Left cardiac atrium (tissue), 4 donors: ENCODE data around the gene DNMT3L. TPM values are rescaled to one million over a fixed set of nuclear protein-coding genes. Genes with fewer than 3 reads are reported as not detected.
"Not testable (repeated sequence)": the region's sequence is repeated elsewhere in the genome, so short reads cannot be mapped to it uniquely, and the experiment has no call there.

Experiments used
- ATAC-seq, 2 donors: fragments of 200-7000 bp; cut with Tn5 transposase; one replicate each; pipeline ENCODE4 v1.9.1; 2020; ENCODE audit warnings: mild to moderate bottlenecking in 2 of 2, moderate library complexity in 2 of 2
- DNase-seq: peaks from one replicate; pipeline ENCODE4 v3.0.0-alpha.2; 2020
- intact Hi-C, 2 donors: fragments of 100-400 bp; cut with DNase I; formaldehyde crosslinking; loops; one replicate each; pipeline versions ENCODE4 v1.14.1 to v1.15.1; 2022 to 2023
- long read RNA-seq: library from polyadenylated mRNA; unstranded; transcript quantifications from one replicate; pipeline ENCODE4 v2.0.0, GENCODE V29; 2021
- total RNA-seq, 2 donors: library from RNA; stranded (reverse); fragmentation: NEBNext Ultra II Directional; extraction: Animal tissue kit (Norgen Biotek cat#: 25700); gene quantifications; one replicate each; pipeline ENCODE4 v1.2.1, GENCODE V29; 2021
- donor health status: DM: no; HTN: yes; CAD: no.
- donor health status: DM: no; HTN: yes; CAD: no; lungs with severe emphysema.
- donor health status: DM: yes; HTN: yes; CAD: no.
- donor health status: Dilated cardiomyopathy.

Gene DNMT3L
- total RNA-seq: not detected
- long read RNA-seq: 0 reads

GRCh38 chr21:44261675-44262295 lies at the start of gene DNMT3L:
DNMT3L (minus strand) TSS chr21:44261897; CDS start chr21:44261259, 638 bp downstream.
- intact Hi-C loops: no loop called here
- DNase-seq: peak; percentile 15

GRCh38 chr21:44310628-44311507 lies 49.2 kb upstream of the DNMT3L start:
- intact Hi-C loops: no loop called here
- ATAC-seq (no peak), DNase-seq (no peak)

More at GRCh38 chr21:44261675-44262295, at the start of gene DNMT3L:
- no peak for ATAC-seq

DNA sequence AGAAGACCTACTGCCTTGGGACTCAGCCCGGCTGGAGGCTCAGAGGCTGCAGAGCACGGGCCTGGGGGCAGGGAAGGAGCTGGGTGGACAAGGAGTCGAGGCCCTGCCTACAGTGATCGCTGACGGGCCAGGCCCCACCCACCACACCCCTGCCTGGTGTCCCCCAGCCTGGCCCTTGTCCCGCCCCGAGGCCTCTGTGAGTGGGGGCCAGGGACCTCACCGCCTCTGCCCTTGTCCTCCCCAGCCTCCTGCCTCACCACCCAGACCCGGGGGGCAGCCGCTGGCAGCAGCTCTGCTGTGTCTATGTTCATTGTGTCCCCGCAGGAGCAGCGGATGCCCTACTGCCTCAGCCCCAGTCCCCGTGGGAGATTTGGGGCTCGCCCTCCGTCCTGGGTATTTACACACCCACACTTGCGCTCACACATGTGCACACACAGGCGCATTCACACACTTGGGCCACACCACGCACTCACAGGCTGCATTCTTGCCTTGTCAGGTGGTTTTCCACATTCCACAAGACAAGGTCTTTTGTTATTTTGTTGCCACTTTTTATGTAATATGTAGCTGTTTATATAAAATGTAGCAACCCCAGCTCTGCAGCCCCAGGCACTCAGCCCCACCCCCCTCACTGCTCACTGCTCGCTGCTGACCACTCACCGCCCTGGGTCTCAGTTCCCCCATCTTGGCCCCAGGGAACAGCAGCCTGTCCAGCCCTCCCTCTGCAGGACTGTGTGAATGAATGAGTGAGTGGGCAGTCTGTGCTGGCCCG lies 45.4 kb upstream of the DNMT3L start:
- ATAC-seq: no peak
- intact Hi-C loops: no loop called here
- no peak for DNase-seq

DNA sequence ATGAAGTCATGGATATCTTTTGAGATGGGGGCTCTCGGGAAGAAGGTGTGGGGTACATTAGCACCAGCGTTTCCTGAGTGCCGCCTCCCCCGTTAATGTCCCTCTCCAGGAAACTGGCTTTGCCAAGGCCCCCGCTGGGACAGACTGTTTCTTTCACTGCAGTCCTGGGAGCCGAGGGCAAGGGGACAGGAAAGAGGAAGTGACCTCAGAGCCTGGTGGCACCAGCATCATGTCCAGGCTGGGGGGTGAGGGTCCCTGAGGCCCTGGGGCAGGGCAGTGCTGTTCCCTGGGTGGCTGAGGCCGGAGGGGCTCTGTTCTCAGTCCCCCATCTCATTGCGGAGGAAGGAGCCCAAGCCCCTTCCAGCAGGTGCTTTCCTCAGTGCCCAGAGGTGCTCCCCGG lies 44.0 kb upstream of the DNMT3L start:
- DNase-seq (no peak), ATAC-seq (no peak)
- intact Hi-C loops: no loop called here

DNA sequence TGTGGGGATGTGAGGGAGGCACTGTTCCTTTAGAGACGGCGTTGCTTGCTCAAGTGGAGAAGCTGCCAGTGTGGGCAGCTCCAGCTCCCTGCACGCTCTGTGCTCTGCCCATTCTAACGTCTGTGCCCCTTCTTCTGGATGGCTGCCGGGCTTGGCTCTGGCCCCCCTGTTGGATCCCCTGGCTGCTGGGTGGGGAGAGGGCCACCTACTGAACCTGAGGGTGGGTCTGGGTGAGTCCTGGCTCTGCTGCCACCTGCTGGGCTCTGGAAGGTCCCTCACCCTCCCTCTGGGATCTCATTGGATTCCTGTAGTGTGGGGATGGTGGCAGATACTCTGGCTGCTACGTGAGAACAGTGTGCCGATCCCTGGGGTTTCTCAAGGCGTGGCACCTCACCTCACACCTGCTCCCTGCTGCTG lies 43.2 kb upstream of the DNMT3L start:
- intact Hi-C loops: no loop called here
- peak; percentile 8 to 38 for ATAC-seq
- no peak for DNase-seq

DNA sequence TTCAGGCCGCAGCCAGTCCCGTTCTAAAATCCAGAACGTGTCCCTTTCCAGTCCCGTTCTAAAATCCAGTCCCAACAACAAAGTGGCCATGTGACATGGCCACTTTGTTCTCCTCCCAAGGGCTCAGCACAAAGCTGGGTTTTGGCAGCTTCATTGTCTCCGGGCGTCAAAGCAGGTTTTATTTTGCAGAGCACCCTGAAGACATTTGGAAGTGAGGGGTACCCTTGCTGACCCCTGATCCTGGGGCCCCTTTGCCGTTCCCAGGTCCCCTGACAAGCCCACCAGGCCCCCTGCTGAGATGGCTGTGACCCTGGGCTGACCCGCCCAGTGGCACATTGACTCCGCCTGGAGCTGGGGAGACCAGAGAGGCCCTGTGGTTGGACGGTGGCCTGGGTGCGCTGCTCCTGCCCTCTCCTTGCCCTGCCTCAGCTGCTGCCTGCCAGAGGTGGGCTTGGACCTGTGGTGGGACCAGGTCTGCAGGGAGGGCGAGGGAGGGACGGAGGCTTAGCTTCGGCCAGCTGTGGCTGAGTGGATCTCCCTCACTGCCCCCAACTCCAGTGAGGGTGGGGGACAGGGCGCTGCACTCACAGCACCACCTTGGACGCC lies 42.4 kb upstream of the DNMT3L start:
- no peak for DNase-seq
- intact Hi-C loops: no loop called here
- no peak for ATAC-seq

- intact Hi-C loops: no loop called here
- DNase-seq (no peak), ATAC-seq (no peak)
These were observed 41.8 kb upstream of the DNMT3L start for GRCh38 chr21:44303490-44303981.

GRCh38 chr21:44302573-44303401 lies 41.1 kb upstream of the DNMT3L start:
- ATAC-seq, DNase-seq, intact Hi-C loops: not testable (repeated sequence)

DNA sequence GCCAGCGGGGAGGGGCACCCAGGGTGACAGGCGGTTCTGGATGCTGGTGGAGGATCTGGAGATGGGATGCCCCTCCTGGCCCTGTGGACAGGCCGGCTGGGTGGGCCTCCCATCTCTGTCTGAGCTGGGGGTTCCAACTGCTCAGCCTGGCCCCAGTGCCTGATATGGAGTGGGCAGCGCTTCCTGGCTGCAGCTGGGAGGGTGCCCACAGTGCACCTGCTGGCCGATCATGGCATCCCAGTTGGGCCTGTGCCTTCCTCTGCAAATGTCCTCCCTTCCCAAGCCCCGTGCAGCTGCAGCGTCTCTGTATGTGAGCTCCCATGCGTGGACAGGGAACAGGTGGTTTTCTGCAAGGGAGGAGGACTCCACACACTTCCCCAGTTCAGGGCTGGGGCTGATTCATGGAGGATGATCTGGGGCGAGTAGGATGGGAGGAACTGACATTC lies 40.3 kb upstream of the DNMT3L start:
- DNase-seq: no peak
- intact Hi-C loops: no loop called here
- no peak for ATAC-seq

GRCh38 chr21:44301141-44301540 lies 39.4 kb upstream of the DNMT3L start:
- intact Hi-C loops: no loop called here
- ATAC-seq: no peak
- no peak for DNase-seq

GRCh38 chr21:44300262-44300959 lies 38.7 kb upstream of the DNMT3L start:
- DNase-seq: peak; percentile 87
- intact Hi-C loops: no loop called here

GRCh38 chr21:44299458-44300261 lies 38.0 kb upstream of the DNMT3L start, which contains the start of gene PFKL:
PFKL (plus strand) TSS chr21:44300053; CDS start chr21:44300106, 53 bp downstream.
- ATAC-seq (peak; percentile 73 to 80), DNase-seq (peak; percentile 73)
- intact Hi-C loops: no loop called here

More at GRCh38 chr21:44300262-44300959, 38.7 kb upstream of the DNMT3L start:
- ATAC-seq: peak; percentile 72

DNA sequence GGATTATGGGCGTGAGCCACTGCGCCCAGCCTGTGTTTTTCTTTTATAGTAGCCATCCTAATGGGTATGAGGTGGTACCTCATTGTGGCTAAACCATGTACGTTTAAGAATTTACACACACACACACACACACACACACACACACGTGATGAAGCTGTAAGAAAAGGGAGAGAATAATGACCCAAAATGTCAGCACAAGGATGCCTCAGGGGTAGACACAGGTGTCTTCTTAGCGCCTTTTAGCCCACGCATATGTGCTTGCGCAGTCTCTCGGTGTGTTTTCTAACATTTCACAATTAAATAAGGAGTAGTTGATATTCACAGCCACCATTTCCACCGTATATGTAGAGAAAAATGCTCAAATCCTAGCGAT lies 37.4 kb upstream of the DNMT3L start:
- no peak for DNase-seq
- no peak for ATAC-seq
- intact Hi-C loops: no loop called here

DNA sequence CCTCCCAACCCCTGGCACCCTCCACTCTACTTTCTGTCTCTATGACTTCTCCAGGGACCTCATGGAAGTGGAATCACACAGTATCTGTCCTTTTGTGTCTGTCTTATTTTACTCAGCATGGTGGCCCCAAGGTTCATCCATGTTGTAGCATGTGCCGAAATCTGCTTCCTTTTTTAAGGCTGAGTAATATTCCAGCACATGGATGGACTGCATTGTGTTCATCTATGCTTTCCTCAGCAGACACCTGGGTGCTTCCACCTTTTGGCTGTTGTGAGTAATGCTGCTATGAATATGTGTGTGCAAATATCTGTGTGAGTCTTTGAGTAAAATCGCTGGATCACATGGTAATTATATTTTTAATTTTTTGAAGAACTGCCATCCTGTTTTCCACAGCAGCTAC lies 36.6 kb upstream of the DNMT3L start:
- ATAC-seq: no peak

DNA sequence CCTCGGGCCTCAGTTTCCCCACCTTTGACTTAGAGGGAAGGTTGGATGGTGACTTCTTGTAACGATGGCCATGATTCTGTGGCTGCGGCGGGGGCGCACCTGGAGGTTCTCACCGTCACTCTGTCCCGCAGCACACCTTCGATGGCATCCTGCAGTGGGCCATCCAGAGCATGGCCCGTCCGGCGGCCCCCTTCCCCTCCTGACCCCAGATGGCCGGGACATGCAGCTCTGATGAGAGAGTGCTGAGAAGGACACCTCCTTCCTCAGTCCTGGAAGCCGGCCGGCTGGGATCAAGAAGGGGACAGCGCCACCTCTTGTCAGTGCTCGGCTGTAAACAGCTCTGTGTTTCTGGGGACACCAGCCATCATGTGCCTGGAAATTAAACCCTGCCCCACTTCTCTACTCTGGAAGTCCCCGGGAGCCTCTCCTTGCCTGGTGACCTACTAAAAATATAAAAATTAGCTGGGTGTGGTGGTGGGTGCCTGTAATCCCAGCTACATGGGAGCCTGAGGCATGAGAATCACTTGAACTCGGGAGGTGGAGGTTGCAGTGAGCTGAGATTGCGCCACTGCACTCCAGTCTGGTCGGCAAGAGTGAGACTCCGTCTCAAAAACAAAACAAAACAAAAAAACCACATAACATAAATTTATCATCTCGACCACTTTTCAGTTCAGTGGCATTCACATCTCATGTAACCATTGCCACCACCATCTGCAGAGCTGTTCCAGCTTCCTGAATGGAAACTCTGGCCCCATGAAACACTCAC lies 36.0 kb upstream of the DNMT3L start:
- intact Hi-C loops: no loop called here
- peak; percentile 36 to 44 for ATAC-seq
- DNase-seq: peak; percentile 88

More for the DNA sequence above, 36.6 kb upstream of the DNMT3L start:
- no peak for DNase-seq
- intact Hi-C loops: no loop called here

DNA sequence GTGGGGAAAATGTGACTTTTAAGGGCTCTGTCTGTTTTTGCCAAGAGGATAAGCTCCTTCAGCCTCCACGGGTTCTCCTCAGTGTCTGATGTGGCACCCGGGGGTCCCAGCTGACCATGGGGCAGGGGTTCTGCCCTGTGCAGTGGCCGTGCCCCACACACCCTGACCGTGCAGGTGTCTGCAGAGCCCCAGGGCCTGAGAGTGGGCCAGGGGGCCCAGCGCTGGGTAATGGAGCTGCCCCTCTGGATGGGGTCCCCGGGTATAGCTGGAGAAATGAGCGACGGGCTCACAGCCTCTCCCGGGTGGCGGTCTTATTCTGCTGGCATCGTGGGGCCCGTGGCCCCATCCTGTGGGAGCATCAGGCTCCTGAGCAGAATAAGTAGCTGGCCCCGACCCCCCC lies 35.2 kb upstream of the DNMT3L start:
- intact Hi-C loops: no loop called here
- no peak for DNase-seq
- ATAC-seq: no peak
